Lung (tissue), 12 donors: Measurements from ENCODE around the gene YAE1. TPM values are rescaled to one million over a fixed set of nuclear protein-coding genes. Genes with fewer than 3 reads are reported as not detected.

Experiments used
- ATAC-seq: fragments of 200-7000 bp; cut with Tn5 transposase; one replicate; pipeline ENCODE4 v1.9.1; 2020; ENCODE audit warnings: moderate number of reproducible peaks; ENCODE audit not compliant: insufficient read depth, low FRiP score
- DNase-seq, 3 donors: peaks; one replicate each; pipeline ENCODE4 v3.0.0-alpha.2; 2013 to 2017
- H3K27ac ChIP-seq, 2 donors: one replicate each; pipeline ENCODE4 v1.5.1; 2013; ENCODE audit warnings: mild to moderate bottlenecking in 2 of 2, moderate library complexity in 2 of 2, control low read depth in 1 of 2, inconsistent platforms in 1 of 2, low read depth in 1 of 2, low read length in 1 of 2
- H3K27me3 ChIP-seq, 3 donors: one replicate each; pipeline ENCODE4 v1.5.1; 2013; ENCODE audit warnings: low read length in 2 of 3; ENCODE audit not compliant: control insufficient read depth in 3 of 3, insufficient read depth in 3 of 3
- H3K36me3 ChIP-seq, 4 donors: one replicate each; pipeline ENCODE4 v1.5.1; 2013; ENCODE audit warnings: low read length in 4 of 4, mild to moderate bottlenecking in 1 of 4, moderate library complexity in 1 of 4; ENCODE audit not compliant: control insufficient read depth in 4 of 4, insufficient read depth in 4 of 4
- H3K4me1 ChIP-seq, 5 donors: one replicate each; pipeline ENCODE4 v1.5.1; 2013; ENCODE audit warnings: low read length in 5 of 5, mild to moderate bottlenecking in 2 of 5, moderate library complexity in 1 of 5; ENCODE audit not compliant: control insufficient read depth in 5 of 5, insufficient read depth in 5 of 5
- H3K4me3 ChIP-seq: one replicate; pipeline ENCODE4 v1.5.1; 2013; ENCODE audit warnings: mild to moderate bottlenecking, control low read depth, moderate library complexity
- H3K9ac ChIP-seq, 2 donors: one replicate each; pipeline ENCODE4 v1.5.1; 2013; ENCODE audit warnings: low read length in 2 of 2, control low read depth in 1 of 2; ENCODE audit not compliant: insufficient read depth in 1 of 2
- H3K9me3 ChIP-seq, 4 donors: one replicate each; pipeline ENCODE4 v1.5.1; 2013; ENCODE audit warnings: low read length in 3 of 4, mild to moderate bottlenecking in 1 of 4, moderate library complexity in 1 of 4; ENCODE audit not compliant: control insufficient read depth in 4 of 4, insufficient read depth in 3 of 4
- WGBS, 2 donors: extraction: QIAGEN DNeasy Blood & Tissue Kit; methylation state at CpG; one replicate each; pipeline ENCODE4 v1.1.7; 2013; 5-methylcytosine and 5-hydroxymethylcytosine counted together
- polyA plus RNA-seq, 2 donors: library from polyadenylated mRNA; stranded (reverse); fragments of 200-250 nt; gene quantifications; one replicate each; pipeline ENCODE4 v1.2.1, GENCODE V29; 2013
- total RNA-seq, 2 donors: library from RNA; depleted of rRNA in 1 of 2; stranded (reverse); fragments of >200 nt in 1 of 2; gene quantifications; one replicate each; pipeline ENCODE4 v1.2.1, GENCODE V29; 2014 to 2021
- TF ChIP-seq, protein P1 (sequence below): IDR thresholded peaks from 2 replicates; pipeline ENCODE4 v1.5.1; 2012; ENCODE audit warnings: mild to moderate bottlenecking; ENCODE audit errors: control extremely low read depth, extremely low read depth
- donor health status: control.
- donor health status: control.
- donor health status: Bipolar disorder and iron deficiency.
- donor health status: healthy.
- donor health status: DM: yes; HTN: yes; CAD: no.

The YAE1 gene
- total and polyA plus RNA-seq, 4 donors, result 15.4 to 35.0 (median 23.6) TPM

DNA sequence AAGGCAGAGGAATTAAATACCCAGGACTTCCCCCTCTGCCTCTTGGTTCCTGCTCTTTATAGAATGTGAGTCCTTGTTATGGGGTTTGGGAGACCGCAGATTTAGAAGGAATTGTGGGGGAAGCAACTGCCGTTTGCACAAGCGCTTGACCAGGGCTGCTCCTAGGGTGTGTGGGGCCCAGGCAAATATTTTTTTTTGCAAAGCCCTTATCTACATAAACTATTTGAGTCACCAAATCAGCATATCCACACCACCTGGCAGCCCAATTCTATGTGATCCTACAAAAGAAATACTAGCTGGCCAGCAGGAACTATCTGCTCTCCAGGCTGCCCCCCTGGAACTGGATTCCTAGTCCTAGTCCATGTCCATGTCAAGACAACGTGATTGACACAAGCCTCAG lies 33.4 kb upstream of the YAE1 start:
- TF ChIP-seq, protein P1, sequence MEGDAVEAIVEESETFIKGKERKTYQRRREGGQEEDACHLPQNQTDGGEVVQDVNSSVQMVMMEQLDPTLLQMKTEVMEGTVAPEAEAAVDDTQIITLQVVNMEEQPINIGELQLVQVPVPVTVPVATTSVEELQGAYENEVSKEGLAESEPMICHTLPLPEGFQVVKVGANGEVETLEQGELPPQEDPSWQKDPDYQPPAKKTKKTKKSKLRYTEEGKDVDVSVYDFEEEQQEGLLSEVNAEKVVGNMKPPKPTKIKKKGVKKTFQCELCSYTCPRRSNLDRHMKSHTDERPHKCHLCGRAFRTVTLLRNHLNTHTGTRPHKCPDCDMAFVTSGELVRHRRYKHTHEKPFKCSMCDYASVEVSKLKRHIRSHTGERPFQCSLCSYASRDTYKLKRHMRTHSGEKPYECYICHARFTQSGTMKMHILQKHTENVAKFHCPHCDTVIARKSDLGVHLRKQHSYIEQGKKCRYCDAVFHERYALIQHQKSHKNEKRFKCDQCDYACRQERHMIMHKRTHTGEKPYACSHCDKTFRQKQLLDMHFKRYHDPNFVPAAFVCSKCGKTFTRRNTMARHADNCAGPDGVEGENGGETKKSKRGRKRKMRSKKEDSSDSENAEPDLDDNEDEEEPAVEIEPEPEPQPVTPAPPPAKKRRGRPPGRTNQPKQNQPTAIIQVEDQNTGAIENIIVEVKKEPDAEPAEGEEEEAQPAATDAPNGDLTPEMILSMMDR, result no peak

DNA sequence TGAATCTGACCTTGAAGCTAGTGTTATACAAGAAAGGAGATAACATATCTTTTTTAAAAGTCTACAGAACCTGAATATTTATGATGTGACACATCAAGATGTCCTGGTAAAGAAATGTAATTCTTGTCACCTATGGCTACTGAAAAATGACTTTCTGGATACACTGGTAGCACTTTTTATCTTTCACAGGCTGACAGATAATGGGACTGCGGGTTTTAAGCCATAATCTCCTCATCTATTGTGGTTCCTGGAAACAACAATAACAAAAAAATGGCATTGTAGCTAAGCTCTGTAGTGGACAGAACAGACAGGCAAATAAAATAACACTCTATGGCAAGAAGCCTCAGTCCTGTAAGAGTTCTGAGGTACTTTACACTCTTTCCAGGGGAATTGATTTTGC lies 31.6 kb upstream of the YAE1 start:
- peaks cover 0 to 2% (median 0%) of the 10 kb centered on the region in 4 donors for H3K9me3 ChIP-seq
- H3K27me3 ChIP-seq, result no peaks in the 10 kb centered on the region
- H3K4me3 ChIP-seq, result no peak overlapping the region
- H3K4me1 ChIP-seq, result peaks cover 0 to 5% (median 0%) of the 10 kb centered on the region in 5 donors
- H3K27ac ChIP-seq, result no peak overlapping the region
- DNase-seq (no peak), ATAC-seq (no peak)
- H3K9ac ChIP-seq, result no peak overlapping the region
- no peaks in the 10 kb centered on the region for H3K36me3 ChIP-seq
- TF ChIP-seq, protein P1, result no peak
- WGBS, 2 donors, result 69 to 81% methylated on average over 1 of the region's 1 CpG

More for the DNA sequence above, 33.4 kb upstream of the YAE1 start:
- ATAC-seq (no peak), DNase-seq (peak in 1 of 3 donors; percentile 23)
- Histone ChIP-seq H3K9ac (no peak overlapping the region), H3K27me3 (no peaks in the 10 kb centered on the region), H3K4me1 (peaks cover 0 to 5% (median 0%) of the 10 kb centered on the region in 5 donors), H3K9me3 (peaks cover 0 to 2% (median 0%) of the 10 kb centered on the region in 4 donors), H3K36me3 (no peaks in the 10 kb centered on the region), H3K27ac (no peak overlapping the region), H3K4me3 (no peak overlapping the region)
- WGBS, 2 donors, result 84 to 91% methylated on average over 4 of the region's 4 CpGs

DNA sequence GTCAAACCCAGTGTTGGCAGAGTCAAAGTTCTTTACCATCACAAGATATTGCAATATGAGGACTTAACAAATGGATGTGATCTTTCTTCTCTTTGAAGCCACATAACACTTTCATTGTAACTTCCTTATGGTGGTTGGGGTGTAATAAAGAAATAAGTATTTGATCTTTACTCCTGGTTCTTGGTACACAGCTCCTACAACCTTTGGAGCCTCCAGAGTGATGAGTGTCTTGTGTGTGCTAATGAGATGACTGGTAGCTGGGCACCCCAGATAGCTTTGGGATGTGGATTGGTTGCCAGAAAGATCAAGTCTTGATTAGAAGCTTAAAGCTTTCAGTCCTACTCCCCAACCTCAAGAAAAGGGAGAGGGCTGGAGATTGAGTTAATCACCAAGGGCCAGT lies 31.1 kb upstream of the YAE1 start:
- no peak overlapping the region for H3K9ac ChIP-seq
- H3K36me3 ChIP-seq, result no peaks in the 10 kb centered on the region
- TF ChIP-seq, protein P1, result no peak
- H3K4me3 ChIP-seq, result no peak overlapping the region
- ATAC-seq (no peak), DNase-seq (no peak)
- peaks cover 0 to 2% (median 0%) of the 10 kb centered on the region in 4 donors for H3K9me3 ChIP-seq
- no peak overlapping the region for H3K27ac ChIP-seq
- peaks cover 0 to 5% (median 0%) of the 10 kb centered on the region in 5 donors for H3K4me1 ChIP-seq
- no peaks in the 10 kb centered on the region for H3K27me3 ChIP-seq

DNA sequence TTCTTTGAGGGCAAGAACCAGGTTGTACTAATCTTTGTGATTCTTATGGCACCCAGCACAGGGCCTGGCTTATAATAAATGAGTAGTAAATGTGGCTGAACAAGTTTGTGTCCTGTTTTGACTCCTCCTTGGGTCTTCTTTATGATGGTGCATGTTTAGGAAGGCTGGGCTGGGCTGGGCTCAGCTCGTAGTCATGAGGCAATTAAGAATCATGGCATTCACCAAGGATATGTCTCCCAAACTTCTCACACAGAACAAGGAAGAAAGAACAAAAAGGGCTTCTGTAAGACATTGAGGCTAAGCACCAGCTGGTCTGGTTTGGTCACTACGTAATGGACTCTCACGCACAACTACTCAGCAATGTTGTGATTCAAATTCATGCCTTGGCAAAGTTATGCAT lies 30.5 kb upstream of the YAE1 start:
- DNase-seq, result no peak
- WGBS, 2 donors, result 89 to 91% methylated on average over 3 of the region's 3 CpGs
- no peaks in the 10 kb centered on the region for H3K27me3 ChIP-seq

More for the DNA sequence above, 30.5 kb upstream of the YAE1 start:
- Histone ChIP-seq H3K9ac (no peak overlapping the region), H3K36me3 (no peaks in the 10 kb centered on the region), H3K9me3 (peaks cover 0 to 2% (median 0%) of the 10 kb centered on the region in 4 donors), H3K4me3 (no peak overlapping the region), H3K4me1 (no peaks in the 10 kb centered on the region), H3K27ac (no peak overlapping the region)
- TF ChIP-seq, protein P1, result no peak
- no peak for ATAC-seq
